Loucy (cell line): ENCODE data around the gene CCDC71L.

ENCODE experiments used
- H2AFZ ChIP-seq: fragments of 200-600 bp; sonication (generic); 2 replicates; pipeline ENCODE4 v1.6.0; 2016; ENCODE audit warnings: antibody characterized with exemption, mild to moderate bottlenecking, low read length, moderate library complexity
- H3F3A ChIP-seq: fragments of 200-600 bp; 2 replicates; pipeline ENCODE4 v1.6.0; 2016; ENCODE audit warnings: antibody characterized with exemption, low read depth, mild to moderate bottlenecking
- H3K27me3 ChIP-seq: fragments of 200-600 bp; sonication (generic); 2 replicates; pipeline ENCODE4 v1.6.1; 2014; ENCODE audit warnings: low read length, mild to moderate bottlenecking; ENCODE audit not compliant: insufficient read depth, poor library complexity, severe bottlenecking
- H3K36me3 ChIP-seq: fragments of 200-600 bp; sonication (generic); 2 replicates; pipeline ENCODE4 v1.6.1; 2016; ENCODE audit warnings: low read length; ENCODE audit not compliant: insufficient read depth
- H3K4me1 ChIP-seq: fragments of 200-600 bp; sonication (generic); 2 replicates; pipeline ENCODE4 v1.5.1; 2014; ENCODE audit warnings: low read length, mild to moderate bottlenecking; ENCODE audit not compliant: insufficient read depth, poor library complexity, severe bottlenecking
- H3K4me2 ChIP-seq: fragments of 200-600 bp; sonication (generic); 2 replicates; pipeline ENCODE4 v1.6.0; 2014; ENCODE audit warnings: antibody characterized with exemption, low read length, low read depth, mild to moderate bottlenecking; ENCODE audit not compliant: poor library complexity, severe bottlenecking
- H3K4me3 ChIP-seq: fragments of 200-600 bp; sonication (generic); 2 replicates; pipeline ENCODE4 v1.5.1; 2014; ENCODE audit warnings: low read length, mild to moderate bottlenecking, mixed read lengths; ENCODE audit not compliant: poor library complexity, severe bottlenecking
- H3K79me2 ChIP-seq: fragments of 200-600 bp; sonication (generic); 2 replicates; pipeline ENCODE4 v1.6.1; 2014; ENCODE audit warnings: low read length; ENCODE audit not compliant: insufficient read depth
- H3K9ac ChIP-seq: fragments of 200-600 bp; sonication (generic); 2 replicates; pipeline ENCODE4 v1.6.0; 2014; ENCODE audit warnings: mild to moderate bottlenecking, low read depth, low read length, moderate library complexity; ENCODE audit not compliant: poor library complexity, severe bottlenecking
- H3K9me2 ChIP-seq: fragments of 200-600 bp; sonication (generic); replicated peaks from 2 replicates; pipeline ENCODE4 v1.6.1; 2016; ENCODE audit warnings: low read depth, low read length, mixed read lengths
- H3K9me3 ChIP-seq: fragments of 200-600 bp; sonication (generic); 2 replicates; pipeline ENCODE4 v1.6.1; 2014; ENCODE audit warnings: mild to moderate bottlenecking, antibody characterized with exemption, low read length, low read depth; ENCODE audit not compliant: insufficient read depth
- H4K20me1 ChIP-seq: fragments of 200-600 bp; sonication (generic); 2 replicates; pipeline ENCODE4 v1.6.0; 2014; ENCODE audit warnings: antibody characterized with exemption, low read length, mild to moderate bottlenecking; ENCODE audit not compliant: insufficient read depth, poor library complexity, severe bottlenecking
- CTCF ChIP-seq: fragments of 200-600 bp; sonication (generic); conservative IDR thresholded peaks from 2 replicates; pipeline ENCODE4 v1.5.1; 2014; ENCODE audit warnings: mild to moderate bottlenecking, antibody characterized with exemption, low read length
- EZH2phosphoT487 ChIP-seq: fragments of 200-600 bp; IDR thresholded peaks from 2 replicates; pipeline ENCODE4 v1.6.1; 2018; ENCODE audit warnings: antibody characterized with exemption, mild to moderate bottlenecking, moderate library complexity, borderline replicate concordance

Gene CCDC71L

DNA sequence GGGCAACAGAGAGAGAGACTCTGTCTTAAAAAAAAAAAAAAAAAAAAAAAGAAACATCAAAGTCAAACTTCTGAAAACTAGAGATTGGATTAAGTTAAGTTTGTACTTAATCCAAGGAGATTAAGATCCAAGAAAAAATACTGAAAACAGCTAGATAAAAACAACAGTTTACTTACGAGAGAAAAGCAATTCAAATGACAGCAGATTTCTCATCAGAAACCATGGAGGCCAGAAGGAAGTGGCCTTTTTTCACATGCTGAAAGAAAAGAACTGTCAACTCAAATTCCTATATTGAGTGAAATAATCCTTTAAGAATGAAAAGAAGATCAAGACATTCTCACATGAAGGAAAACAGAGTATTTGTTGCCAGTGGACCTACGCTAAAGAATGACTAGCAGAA is 5.4 kb upstream of the CCDC71L start:
- Histone ChIP-seq H4K20me1 (no peaks in the 10 kb centered on the region), H3K36me3 (no peaks in the 10 kb centered on the region), H3K9me2 (no peaks in the 10 kb centered on the region), H3K4me3 (no peak overlapping the region), H3K9ac (no peak overlapping the region), H3K27me3 (peaks cover 26% of the 10 kb centered on the region), H3F3A (peaks cover 12% of the 10 kb centered on the region; the same call in 1 of the 2 replicates), H3K79me2 (no peaks in the 10 kb centered on the region), H3K9me3 (no peaks in the 10 kb centered on the region), H3K4me1 (no peaks in the 10 kb centered on the region), H2AFZ (no peak overlapping the region), H3K4me2 (no peak overlapping the region)
- no peak for TF ChIP-seq EZH2phosphoT487
- no peak for TF ChIP-seq CTCF

GRCh38 chr7:106664343-106664742 is 3.4 kb upstream of the CCDC71L start:
- H4K20me1 ChIP-seq: peaks cover 6% of the 10 kb centered on the region

GRCh38 chr7:106659963-106660861 is 746 bp downstream of the CCDC71L start:
- H3K4me3 ChIP-seq: peak overlapping the region; percentile 87
- TF ChIP-seq CTCF (peak; percentile 88), EZH2phosphoT487 (no peak)
- peak overlapping the region; percentile 78 for H2AFZ ChIP-seq

More at GRCh38 chr7:106664343-106664742, 3.4 kb upstream of the CCDC71L start:
- Histone ChIP-seq H2AFZ (no peak overlapping the region), H3K79me2 (peaks cover 5% of the 10 kb centered on the region), H3K9me2 (no peaks in the 10 kb centered on the region), H3K4me1 (peaks cover 2% of the 10 kb centered on the region), H3F3A (peaks cover 12% of the 10 kb centered on the region; the same call in 1 of the 2 replicates), H3K27me3 (peaks cover 26% of the 10 kb centered on the region), H3K4me3 (no peak overlapping the region), H3K9me3 (no peaks in the 10 kb centered on the region), H3K4me2 (no peak overlapping the region), H3K9ac (no peak overlapping the region), H3K36me3 (no peaks in the 10 kb centered on the region)
- TF ChIP-seq CTCF (no peak), EZH2phosphoT487 (no peak)

More at GRCh38 chr7:106659963-106660861, 746 bp downstream of the CCDC71L start:
- peaks cover 26% of the 10 kb centered on the region for H3K27me3 ChIP-seq
- peaks cover 12% of the 10 kb centered on the region for H4K20me1 ChIP-seq
- peaks cover 15% of the 10 kb centered on the region for H3K79me2 ChIP-seq
- H3K9me3 ChIP-seq: no peaks in the 10 kb centered on the region
- H3K4me1 ChIP-seq: peaks cover 16% of the 10 kb centered on the region
- H3K9ac ChIP-seq: peak overlapping the region; percentile 85
- peaks cover 12% of the 10 kb centered on the region; the same call in 1 of the 2 replicates for H3F3A ChIP-seq
- no peaks in the 10 kb centered on the region for H3K36me3 ChIP-seq
- no peaks in the 10 kb centered on the region for H3K9me2 ChIP-seq
- peak overlapping the region; percentile 99 for H3K4me2 ChIP-seq
